Fibroblast of peridontal ligament (primary cell): ENCODE measurements around the gene CCDC18.
"Not testable (repeated sequence)": the region's sequence is repeated elsewhere in the genome, so short reads cannot be mapped to it uniquely, and the experiment has no call there.

Experiments
- DNase-seq: peaks from one replicate; pipeline ENCODE4 v3.0.0-alpha.2; 2010; ENCODE audit errors: extremely low read depth

CCDC18 gene

DNA sequence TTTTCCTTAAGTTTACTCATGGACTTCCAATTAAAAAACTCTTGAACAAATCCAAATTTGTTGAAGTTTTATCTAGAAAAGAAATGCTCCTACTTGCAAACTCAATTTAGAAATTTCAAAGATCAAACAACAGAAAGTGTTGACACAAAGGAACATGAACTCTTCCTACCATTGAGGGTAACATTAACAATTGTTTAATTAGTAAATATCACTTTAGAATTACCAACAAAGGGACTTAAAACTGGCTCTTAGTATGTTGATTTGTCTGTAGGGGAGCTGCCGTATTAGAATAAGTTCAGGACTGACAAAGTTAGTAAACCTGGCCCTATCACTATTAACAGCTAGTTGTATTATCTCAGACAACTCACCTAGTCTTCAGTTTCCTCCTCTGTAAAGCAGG is 57.9 kb downstream of the CCDC18 start:
- no peak for DNase-seq

DNA sequence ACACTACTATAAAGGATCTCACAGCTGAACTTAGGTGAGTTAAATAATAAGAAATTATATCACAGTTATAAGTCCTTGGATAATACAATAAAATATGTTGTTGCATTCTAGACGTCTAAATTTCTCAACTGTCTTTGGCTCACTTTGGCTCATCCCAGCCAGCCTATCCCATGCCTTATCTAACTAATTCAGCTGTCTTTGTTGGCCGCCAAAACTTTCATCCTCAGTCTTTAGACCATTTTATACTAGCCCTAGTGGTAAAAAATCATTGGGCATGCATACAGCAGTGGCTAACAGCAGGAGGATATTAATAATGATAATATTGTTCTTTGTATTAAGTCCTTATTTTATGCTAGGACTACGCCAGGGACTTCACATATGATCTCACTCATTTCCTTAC is 59.3 kb downstream of the CCDC18 start:
- DNase-seq = no peak

DNA sequence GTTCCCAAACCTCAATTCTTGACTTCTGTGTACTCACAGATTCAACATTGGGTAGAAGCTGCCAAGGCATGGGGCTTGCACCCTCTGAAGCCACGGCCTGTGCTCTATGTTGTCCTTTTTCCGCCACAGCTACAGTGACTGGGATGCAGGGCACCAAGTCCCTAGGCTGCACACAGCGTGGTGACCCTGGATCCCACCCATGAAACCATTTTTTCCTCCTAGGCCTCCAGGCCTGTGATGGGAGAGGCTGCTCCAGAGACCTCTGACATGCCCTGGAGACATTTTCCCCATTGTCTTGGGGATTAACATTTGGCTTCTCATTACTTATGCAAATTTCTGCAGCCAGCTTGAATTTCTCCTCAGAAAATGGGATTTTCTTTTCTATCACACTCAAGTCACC is 62.7 kb downstream of the CCDC18 start:
- not testable (repeated sequence) for DNase-seq

DNA sequence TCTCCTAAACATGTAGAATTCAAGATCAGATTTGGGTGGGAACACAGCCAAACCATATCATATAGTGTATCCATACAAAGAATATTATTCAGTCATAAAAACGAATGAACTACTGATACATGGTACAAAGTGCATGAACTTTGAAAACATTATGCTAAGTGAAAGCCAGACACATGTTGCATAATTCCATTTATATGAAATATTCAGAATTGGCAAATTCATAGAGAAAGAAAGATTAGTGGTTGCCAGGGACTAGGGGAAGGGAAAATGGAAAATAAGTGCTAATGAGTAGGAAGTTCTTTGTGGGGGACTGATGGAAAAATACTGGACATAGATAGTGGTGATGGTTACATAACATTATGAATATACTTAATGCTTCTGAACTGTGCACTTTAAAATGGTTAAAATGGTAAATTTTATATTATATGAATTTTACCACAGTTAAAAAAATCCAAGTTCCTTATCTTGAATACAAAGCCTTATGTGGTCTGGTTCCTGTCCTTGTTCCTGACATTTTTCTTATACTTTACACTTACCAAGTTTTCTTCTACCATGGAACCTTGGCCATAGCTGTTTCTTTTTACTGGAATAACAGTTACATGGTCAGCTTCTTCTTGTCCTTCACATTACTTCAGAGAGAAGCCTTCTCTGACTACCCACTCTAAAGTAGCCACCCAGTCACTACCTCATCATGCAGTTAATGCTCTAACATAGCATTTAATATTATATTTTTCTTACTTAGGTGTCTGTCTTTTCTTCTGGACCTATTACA is 64.0 kb downstream of the CCDC18 start:
- no peak for DNase-seq

DNA sequence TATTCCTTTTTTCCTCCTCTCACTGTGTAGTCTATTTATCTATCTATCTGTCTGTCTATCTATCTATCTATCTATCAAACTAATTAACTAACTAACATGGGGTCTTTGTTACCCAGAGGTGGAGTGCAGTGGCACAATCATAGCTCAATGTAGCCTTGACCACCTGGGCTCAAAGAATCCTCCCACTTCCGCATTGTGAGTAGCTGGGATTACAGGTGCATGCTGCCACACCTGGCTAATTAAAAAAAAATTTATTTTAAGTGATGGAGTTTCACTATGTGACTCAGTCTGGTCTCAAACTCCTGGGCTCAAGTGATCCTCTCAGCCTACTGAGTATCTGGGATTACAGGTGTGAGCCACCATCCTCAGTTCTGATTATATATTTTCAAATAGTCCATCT is 71.4 kb downstream of the CCDC18 start:
- no peak for DNase-seq

DNA sequence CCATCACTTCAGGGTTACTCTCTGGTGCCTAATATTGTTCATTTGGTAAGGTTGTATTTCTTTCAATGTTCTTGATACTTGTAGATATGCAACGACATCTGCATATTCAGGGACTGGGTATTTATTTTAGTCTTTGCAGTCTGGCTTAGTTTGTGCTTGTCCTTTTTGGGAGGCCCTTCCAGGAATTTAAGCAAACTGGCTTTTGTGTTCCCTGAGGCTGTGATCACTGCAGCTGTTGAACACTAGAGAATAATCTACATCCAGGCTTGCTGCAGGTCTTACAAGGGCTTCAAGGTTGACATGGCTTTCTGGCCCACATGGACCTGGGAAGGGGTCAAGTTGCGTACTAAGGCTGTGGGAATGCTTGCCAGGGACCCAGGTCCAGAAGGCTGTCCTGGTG is 72.1 kb downstream of the CCDC18 start:
- DNase-seq = no peak

DNA sequence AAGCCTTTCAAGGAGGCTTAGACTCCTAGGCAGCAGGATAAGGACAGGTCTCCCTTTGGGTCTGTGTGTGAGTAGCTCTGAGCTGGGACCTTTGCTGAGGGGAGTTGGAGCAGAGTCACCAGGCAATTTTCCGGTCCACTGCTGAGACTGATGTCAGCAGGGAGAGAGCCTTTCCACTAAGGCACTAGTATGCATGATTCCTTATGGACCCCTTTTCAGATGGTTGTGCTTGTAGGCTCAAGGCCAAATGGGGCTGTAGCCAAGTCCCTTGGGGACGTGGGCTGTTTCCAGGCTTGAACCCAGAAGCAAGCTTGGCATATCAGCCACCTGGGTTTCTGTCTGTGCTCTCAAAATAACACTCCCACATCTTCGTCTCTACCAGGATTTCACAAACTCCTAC is 73.0 kb downstream of the CCDC18 start:
- DNase-seq = peak; percentile 14

DNA sequence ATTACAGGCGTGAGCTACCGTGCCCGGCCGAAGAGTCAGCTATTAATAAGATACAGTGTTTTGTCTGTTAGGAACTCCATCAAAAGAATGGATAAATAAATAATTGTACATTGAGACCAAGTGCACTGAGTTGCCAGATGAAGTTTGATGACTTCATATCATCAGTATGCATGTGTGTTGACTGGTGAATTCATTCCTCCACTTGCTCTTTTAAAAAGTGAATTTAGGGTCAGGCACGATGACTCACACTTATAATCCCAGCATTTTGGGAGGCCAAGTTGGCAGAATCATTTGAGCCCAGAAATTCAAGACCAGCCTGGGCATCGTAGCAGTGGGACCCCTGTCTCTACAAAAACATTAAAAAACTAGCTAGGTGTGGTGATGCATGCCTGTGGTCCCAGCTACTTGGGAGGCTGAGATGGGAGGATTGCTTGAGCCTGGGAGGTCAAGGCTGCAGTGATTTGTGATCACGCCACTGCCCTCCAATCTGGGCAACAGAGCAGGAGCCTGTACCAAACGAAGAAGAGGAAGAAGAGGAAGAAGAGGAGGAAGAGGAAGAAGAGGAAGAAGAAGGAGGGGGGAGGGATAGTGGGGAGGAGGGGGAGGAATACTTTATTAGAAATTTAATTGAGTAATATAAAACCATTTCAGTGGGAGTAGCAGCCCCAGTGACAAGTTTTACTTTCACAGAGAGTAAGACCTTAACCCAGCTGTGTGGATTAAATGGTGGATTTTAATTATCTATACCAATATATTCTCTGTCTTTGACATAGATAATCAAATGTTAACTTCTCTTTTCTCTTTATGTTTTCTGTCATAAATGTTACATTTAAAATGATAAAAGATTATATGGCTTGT is 74.9 kb downstream of the CCDC18 start:
- DNase-seq = peak; percentile 77

DNA sequence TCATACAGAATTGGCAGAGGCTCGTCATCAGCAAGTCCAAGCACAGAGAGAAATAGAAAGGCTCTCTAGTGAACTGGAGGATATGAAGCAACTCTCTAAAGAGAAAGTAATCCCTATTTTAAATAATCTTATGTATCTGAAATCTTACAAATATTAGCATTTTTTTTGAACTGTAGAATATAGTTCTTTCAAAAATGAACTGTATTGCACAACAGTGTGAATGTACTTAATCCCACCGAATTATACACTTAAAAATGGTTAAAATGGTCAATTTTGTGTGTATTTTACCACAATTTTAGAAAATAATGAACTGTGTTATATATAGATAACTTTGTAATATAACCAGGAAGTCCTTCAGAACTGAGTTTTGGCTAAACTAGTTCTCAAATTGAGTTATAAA is 75.9 kb downstream of the CCDC18 start:
- no peak for DNase-seq

DNA sequence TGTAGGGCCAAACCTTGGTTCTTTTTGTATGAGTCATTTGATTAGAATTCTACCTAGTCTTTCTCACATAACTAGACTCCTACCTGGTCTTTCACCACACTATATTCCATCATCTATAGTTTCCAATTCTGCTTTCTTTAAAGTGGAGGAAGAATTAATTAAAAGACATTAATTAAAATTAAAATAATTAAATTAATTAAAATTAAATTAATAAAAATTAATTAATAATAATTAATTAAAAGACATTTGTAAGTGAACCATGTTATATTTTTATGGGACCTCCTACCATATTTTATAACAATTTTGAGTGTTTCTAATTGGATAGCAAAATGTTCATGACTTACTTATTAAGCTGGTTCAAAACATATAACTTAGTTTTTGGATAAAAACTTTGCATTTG is 77.4 kb downstream of the CCDC18 start:
- no peak for DNase-seq

DNA sequence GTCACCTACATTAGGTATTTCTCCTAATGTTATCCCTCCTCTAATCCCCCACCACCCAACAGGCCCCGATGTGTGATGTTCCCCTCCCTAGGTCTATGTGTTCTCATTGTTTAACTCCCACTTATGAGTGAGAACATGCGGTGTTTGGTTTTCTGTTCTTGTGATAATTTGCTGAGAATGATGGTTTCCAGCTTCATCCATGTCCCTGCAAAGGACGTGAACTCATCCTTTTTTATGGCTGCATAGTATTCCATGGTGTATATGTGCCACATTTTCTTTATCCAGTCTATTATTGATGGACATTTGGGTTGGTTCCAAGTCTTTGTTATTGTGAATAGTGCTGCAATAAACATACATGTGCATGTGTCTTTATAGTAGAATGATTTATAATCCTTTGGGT is 80.2 kb downstream of the CCDC18 start:
- DNase-seq = not testable (repeated sequence)

DNA sequence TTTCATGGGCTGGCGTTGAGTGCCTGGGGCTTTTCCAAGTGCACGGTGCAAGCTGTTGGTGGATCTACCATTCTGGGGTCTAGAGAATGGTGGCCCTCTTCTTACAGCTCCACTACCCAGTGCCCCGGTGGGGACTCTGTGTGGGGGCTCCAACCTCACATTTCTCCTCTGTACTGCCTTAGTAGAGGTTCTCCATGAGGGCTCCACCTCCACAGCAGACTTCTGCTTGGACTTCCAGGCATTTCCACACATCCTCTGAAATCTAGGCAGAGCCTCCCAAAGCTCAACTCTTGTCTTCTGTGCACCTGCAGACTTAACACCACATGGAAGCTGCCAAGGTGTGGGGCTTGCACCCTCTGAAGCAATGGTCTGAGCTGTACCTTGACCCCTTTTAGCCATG is 82.1 kb downstream of the CCDC18 start:
- DNase-seq = no peak

DNA sequence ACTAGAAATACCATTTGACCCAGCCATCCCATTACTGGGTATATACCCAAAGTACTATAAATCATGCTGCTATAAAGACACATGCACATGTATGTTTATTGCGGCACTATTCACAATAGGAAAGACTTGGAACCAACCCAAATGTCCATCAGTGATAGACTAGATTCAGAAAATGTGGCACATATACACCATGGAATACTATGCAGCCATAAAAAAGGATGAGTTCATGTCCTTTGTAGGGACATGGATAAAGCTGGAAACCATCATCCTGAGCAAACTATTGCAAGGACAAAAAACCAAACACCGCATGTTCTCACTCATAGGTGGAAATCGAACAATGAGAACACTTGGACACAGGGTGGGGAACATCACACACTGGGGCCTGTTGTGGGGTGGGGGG is 88.4 kb downstream of the CCDC18 start:
- DNase-seq = not testable (repeated sequence)

DNA sequence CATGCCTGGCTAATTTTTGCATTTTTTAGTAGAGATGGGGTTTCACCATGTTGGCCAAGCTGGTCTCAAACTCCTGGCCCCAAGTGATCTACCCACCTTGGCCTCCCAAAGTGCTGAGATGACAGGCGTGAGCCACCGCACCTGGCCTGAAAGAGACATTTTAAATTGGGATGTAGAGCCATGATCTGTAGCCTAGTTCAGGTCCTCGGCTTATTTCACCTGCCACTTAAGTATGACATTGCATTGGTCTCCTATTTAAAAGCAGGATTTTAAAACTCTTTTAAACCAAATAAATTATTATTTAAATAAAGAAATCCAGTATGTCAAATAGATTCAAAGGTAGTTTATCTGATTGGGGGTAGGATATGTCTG is 94.7 kb downstream of the CCDC18 start:
- DNase-seq = not testable (repeated sequence)

DNA sequence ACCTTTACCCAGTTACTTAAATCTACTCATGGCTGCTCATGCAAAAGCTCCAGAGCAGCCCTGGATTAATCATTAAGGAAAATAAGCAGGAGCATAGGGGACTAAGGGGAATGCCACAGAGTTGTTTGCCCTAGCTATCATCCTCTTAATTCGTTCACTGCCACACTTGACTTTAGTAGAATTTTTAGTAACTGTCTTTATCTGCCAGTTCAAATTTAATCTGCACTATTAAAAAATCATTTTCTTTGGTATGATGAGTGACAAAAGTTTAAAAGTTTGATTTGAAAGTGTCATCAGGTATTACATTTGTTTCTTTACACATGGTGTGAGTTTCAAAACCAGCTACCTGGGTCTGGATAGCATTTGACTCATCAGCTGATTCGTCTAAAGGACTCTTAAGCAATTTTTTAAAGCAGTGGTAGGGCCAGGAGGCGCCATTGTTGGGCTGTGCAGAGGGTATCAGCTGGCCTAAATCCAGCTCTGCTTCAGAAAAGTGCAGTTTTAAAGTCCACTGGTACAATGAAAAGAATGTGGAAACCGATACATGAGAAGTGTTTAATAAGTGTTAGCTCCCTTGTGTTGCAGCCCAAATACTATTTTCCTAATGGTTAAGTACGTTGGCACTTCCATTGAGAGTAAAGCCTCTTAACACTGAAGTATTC is 95.2 kb downstream of the CCDC18 start:
- no peak for DNase-seq

DNA sequence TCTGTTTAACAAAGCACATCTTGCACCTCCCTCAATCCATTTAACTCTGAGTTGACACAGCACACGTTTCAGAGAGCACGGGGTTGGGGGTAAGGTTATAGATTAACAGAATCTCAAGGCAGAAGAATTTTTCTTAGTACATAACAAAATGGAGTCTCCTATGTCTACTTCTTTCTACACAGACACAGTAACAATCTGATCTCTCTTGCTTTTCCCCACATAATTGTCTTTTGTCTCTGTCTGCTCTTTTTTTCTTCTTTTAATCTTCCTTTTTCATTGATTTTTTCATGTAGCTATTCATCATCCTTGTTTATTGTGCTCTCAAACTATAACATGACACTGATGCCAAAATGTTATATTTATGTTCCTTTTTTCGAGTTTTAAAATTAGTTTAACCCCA is 97.0 kb downstream of the CCDC18 start:
- DNase-seq = not testable (repeated sequence)

DNA sequence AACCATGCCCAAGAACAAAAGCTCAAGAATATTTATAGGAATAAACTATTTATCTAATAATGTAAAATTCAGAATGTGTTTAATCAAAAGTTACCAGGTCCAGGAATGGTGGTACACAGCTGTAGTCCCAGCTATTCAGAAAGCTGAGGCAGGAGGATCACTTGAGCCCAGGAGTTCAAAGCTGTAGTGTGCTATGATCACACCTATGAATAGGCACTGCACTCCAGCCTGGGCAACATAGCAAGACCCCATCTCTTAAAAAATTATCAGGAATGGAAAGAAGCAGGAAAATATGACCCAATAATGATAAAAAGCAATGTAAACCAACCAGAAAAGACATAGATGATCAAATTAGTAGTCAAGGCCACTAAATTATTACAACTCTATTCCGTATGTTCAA is 103.0 kb downstream of the CCDC18 start:
- no peak for DNase-seq

DNA sequence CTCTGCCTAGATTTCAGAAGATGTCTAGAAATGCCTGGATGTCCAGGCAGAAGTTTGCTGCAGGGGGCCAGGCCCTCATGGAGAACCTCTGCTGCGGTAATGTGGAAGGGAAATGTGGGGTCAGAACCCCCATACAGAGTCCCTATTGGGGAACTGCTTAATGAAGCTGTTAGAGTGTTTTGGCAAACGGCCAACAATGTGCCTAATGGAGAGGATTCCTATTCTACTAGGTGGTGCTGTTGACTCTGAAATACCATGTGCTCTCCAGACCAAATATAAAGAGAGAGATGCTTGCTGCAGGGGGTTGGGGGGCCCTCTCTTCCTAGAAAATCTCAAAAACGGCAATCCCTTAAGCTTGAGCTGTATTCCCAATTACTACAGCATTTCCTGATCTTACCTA is 108.0 kb downstream of the CCDC18 start:
- no peak for DNase-seq

DNA sequence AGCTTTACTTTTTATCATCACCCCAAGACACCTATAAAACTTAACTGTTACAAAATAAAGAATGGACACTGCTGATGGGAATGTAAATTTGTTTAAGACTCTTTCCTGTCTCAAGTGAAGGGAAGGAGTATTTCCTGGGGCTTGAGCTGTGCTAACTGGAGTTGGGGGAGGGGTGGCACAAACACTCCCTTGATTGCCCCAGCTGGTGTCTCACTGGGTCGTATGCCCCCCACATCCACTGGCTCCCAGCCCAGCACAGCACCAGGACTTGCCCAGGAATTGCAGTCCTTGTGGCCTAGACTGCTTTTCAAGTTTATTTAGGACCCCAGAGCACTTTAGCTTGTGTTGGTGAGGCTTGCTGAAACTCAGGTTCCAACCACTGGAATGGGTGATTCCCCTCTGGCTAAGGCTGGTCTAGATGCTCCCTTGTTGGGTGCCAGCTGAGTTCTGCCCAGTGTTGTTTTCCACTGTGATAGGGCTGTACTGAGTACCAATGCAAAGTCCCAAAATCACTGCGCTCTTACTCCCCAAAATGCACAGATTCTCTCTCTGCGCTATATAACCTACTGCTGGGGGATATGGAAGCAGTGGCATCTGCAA is 116.1 kb downstream of the CCDC18 start:
- no peak for DNase-seq

DNA sequence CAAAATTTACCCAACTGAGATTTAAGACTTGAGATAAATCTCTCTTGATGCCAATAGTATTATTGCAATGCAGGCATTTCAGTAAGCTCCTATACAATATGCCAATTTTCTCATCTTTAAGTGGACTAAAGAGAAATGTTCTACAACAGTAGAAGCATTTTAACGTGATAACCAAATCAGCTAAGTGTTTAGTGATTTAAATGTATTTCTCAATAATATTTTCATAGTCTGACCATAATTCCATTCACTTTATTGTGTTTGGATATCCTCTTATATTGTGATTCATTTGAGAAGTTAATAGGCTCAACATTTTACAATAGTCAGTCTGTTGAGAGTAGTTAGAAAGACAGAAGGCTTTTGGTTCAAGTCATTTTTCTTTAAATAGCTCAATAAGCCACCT is 120.6 kb downstream of the CCDC18 start:
- no peak for DNase-seq

DNA sequence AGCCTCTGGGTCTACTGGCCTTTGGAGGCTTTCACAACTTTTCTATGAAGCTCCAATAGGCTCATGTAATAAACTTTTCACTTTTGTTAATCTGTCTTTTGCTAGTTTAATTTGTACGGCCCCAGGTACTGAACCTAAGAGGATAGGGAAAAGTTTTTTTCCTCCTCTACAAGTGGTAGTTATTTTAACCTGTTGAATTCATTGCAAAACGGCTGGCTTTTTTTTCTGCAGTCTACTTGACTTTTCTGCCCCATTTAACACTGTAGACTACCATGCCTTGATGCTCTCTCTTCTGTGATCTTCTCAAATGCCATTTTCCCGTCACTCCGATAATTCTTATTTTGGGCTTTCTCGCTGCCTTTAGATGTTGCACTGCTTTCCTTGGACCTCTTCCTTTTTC is 121.6 kb downstream of the CCDC18 start:
- DNase-seq = no peak

DNA sequence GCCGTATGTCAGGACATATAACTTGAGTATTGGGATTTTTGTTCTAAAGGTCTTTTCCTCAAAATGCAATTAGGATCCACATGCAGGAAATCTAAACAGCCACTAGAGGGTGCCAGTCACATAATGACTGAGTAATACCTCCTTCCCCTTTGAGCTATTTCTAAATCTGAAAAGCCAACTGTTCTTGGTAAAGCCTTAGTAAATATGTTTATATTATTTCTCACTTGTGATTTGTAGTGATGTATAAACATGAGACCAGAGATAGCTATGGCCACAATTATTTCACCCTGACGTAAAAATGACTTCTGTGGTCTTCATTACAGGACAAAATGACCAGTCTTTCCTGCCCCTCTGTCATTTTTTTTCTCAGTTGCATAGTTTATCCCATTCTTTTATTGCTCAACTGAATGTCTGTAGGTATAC is 124.2 kb downstream of the CCDC18 start:
- peak; percentile 86 for DNase-seq
